H1 (cell line): ENCODE results near the gene SNRK. TPM values are rescaled to one million over a fixed set of nuclear protein-coding genes. Genes with fewer than 3 reads are reported as not detected.

Experiments
- polyA plus RNA-seq, 7 experiments: library from polyadenylated mRNA; depleted of rRNA in 3 of 7; stranded (reverse) in 5 of 7; unstranded in 2 of 7; fragments of >200 nt in 5 of 7; fragments of 200-250 nt in 2 of 7; gene quantifications; 1 replicate in 5 of 7; 2 replicates in 1 of 7; 4 replicates in 1 of 7; pipeline versions ENCODE4 v1.2.1 to v1.2.3, GENCODE V29; 2011 to 2013; ENCODE audit warnings: missing spikeins in 2 of 7, mixed read lengths in 2 of 7
- total RNA-seq: library from RNA; stranded (reverse); fragmentation: NEBNext Ultra II Directional; extraction: Animal tissue kit (Norgen Biotek cat#: 25700); gene quantifications from 2 replicates; pipeline ENCODE4 v1.2.1, GENCODE V29; 2021
- TF ChIP-seq, protein P1 (sequence below), 3 experiments: IDR thresholded peaks; 1 replicate in 2 of 3; 2 replicates in 1 of 3; pipeline versions ENCODE4 v1.5.1 to v1.6.1; 2011; ENCODE audit warnings: low read length in 3 of 3, mild to moderate bottlenecking in 3 of 3, inconsistent platforms in 2 of 3, low read depth in 1 of 3, moderate library complexity in 1 of 3; ENCODE audit not compliant: insufficient read depth in 1 of 3; ENCODE audit errors: control extremely low read depth in 1 of 3

SNRK gene
- total and polyA plus RNA-seq, 2 of the 8 experiments (the other 6 are each of a cell fraction or from before 2014, with no cell fraction given), result 4.4 to 11.7 TPM

DNA sequence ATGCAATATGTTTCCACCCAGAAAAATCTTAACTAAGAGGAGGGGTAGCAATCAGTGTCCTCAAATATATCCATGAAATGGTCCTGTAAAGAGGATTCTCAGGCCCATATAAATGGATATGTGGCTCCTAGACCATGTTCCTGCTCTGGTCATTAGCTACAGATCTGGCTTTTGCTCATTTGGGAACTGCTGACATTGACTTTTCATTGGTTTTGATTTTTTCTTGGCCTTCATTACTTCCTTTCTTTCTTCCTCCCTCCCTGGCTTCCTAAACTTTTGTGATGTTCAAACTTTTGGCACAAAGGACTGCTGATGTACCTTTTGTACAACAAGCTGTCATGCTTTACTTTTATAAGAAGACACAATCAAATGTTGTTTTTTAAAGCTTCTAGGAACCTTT is 41.6 kb upstream of the SNRK start (continued):
- TF ChIP-seq, protein P1, sequence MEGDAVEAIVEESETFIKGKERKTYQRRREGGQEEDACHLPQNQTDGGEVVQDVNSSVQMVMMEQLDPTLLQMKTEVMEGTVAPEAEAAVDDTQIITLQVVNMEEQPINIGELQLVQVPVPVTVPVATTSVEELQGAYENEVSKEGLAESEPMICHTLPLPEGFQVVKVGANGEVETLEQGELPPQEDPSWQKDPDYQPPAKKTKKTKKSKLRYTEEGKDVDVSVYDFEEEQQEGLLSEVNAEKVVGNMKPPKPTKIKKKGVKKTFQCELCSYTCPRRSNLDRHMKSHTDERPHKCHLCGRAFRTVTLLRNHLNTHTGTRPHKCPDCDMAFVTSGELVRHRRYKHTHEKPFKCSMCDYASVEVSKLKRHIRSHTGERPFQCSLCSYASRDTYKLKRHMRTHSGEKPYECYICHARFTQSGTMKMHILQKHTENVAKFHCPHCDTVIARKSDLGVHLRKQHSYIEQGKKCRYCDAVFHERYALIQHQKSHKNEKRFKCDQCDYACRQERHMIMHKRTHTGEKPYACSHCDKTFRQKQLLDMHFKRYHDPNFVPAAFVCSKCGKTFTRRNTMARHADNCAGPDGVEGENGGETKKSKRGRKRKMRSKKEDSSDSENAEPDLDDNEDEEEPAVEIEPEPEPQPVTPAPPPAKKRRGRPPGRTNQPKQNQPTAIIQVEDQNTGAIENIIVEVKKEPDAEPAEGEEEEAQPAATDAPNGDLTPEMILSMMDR (IDR thresholded peaks at IDR 0.05; ENCODE audit: control extremely low read depth in 1 of 3, insufficient read depth in 1 of 3, low read depth in 1 of 3, low read length in 3 of 3), result no peak
- TF ChIP-seq, all 59 proteins: peak for 0
